Vagina (tissue), 2 donors: ENCODE measurements around the gene LAIR1.
"Not testable (repeated sequence)": the region's sequence is repeated elsewhere in the genome, so short reads cannot be mapped to it uniquely, and the experiment has no call there.

Source experiments
- POLR2A ChIP-seq, 2 donors: fragments of 450-650 bp; IDR thresholded peaks; one replicate each; pipeline ENCODE4 v1.6.1; 2017; ENCODE audit warnings: antibody characterized with exemption in 2 of 2, mild to moderate bottlenecking in 2 of 2, moderate library complexity in 2 of 2
- POLR2AphosphoS5 ChIP-seq, 2 donors: sonication (generic); formaldehyde crosslinking; IDR thresholded peaks; one replicate each; pipeline ENCODE4 v1.9.0; 2017; ENCODE audit warnings: antibody characterized with exemption in 2 of 2, mild to moderate bottlenecking in 2 of 2, low read depth in 1 of 2; ENCODE audit not compliant: insufficient read depth in 1 of 2
- TF ChIP-seq, protein P1 (sequence below), 3 experiments: fragments of 450-650 bp in 2 of 3; fragments of 200-600 bp in 1 of 3; sonication (generic) in 1 of 3; IDR thresholded peaks; one replicate each; pipeline ENCODE4 v1.5.1; 2017 to 2019; ENCODE audit warnings: antibody characterized with exemption in 3 of 3, mild to moderate bottlenecking in 2 of 3, moderate library complexity in 2 of 3

DNA sequence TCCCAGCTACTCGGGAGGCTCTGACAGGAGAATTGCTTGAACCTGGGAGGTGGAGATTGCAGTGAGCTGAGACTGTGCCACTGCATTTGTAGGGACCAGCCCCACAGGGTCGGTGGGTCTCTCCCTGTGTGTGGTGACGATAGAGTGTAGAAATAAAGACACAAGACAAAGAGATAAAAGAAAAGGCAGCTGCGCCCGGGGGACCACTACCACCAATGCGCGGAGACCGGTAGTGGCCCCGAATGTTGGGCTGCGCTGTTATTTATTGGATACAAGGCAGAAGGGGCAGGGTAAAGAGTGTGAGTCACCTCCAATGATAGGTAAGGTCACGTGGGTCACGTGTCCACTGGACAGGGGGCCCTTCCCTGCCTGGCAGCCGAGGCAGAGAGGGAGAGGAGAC, 42.4 kb downstream of the LAIR1 start:
- TF ChIP-seq POLR2A (IDR thresholded peaks at IDR 0.05); POLR2AphosphoS5 (IDR thresholded peaks at IDR 0.05; ENCODE audit: insufficient read depth in 1 of 2, low read depth in 1 of 2): not testable (repeated sequence)
- TF ChIP-seq, protein P1, sequence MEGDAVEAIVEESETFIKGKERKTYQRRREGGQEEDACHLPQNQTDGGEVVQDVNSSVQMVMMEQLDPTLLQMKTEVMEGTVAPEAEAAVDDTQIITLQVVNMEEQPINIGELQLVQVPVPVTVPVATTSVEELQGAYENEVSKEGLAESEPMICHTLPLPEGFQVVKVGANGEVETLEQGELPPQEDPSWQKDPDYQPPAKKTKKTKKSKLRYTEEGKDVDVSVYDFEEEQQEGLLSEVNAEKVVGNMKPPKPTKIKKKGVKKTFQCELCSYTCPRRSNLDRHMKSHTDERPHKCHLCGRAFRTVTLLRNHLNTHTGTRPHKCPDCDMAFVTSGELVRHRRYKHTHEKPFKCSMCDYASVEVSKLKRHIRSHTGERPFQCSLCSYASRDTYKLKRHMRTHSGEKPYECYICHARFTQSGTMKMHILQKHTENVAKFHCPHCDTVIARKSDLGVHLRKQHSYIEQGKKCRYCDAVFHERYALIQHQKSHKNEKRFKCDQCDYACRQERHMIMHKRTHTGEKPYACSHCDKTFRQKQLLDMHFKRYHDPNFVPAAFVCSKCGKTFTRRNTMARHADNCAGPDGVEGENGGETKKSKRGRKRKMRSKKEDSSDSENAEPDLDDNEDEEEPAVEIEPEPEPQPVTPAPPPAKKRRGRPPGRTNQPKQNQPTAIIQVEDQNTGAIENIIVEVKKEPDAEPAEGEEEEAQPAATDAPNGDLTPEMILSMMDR (IDR thresholded peaks at IDR 0.05) = not testable (repeated sequence)
